Activated B cell treated with CpG ODN at 0.5 μM for 24 hours (primary cell): ENCODE measurements around the gene RCAN2. TPM values are rescaled to one million over a fixed set of nuclear protein-coding genes. Genes with fewer than 3 reads are reported as not detected.

Experiments
- ATAC-seq: fragments of 200-7000 bp; cut with Tn5 transposase; one replicate; pipeline ENCODE4 v1.10.0; 2021; ENCODE audit warnings: low read depth, mild to moderate bottlenecking, moderate library complexity
- CTCF ChIA-PET: fragments of 350-600 bp; sonication (Branson Sonifier 250); formaldehyde crosslinking; loops from one replicate; lab custom pipeline; 2021; ENCODE audit warnings: antibody characterized with exemption; lab: Charles Lee
- POLR2A ChIA-PET: fragments of 350-600 bp; sonication (Branson Sonifier 250); formaldehyde crosslinking; loops from one replicate; lab custom pipeline; 2021; ENCODE audit warnings: antibody characterized with exemption; lab: Charles Lee
- DNase-seq: peaks from one replicate; pipeline ENCODE4 v3.0.0; 2022
- H3K27ac Mint-ChIP-seq: one replicate; pipeline ENCODE4 v1.8.0; 2020; ENCODE audit warnings: mixed read lengths
- H3K27me3 Mint-ChIP-seq: one replicate; pipeline ENCODE4 v1.8.0; 2021; ENCODE audit warnings: mixed read lengths
- H3K36me3 Mint-ChIP-seq: one replicate; pipeline ENCODE4 v1.8.0; 2021; ENCODE audit warnings: low read depth, mixed read lengths
- H3K4me1 Mint-ChIP-seq: one replicate; pipeline ENCODE4 v1.8.0; 2021; ENCODE audit warnings: mixed read lengths
- H3K4me3 Mint-ChIP-seq: one replicate; pipeline ENCODE4 v1.8.0; 2020; ENCODE audit warnings: mild to moderate bottlenecking, mixed read lengths
- H3K9me3 Mint-ChIP-seq: one replicate; pipeline ENCODE4 v1.8.0; 2020; ENCODE audit warnings: mixed read lengths
- intact Hi-C: fragments of 100-400 bp; cut with micrococcal nuclease; formaldehyde crosslinking; loops from one replicate; pipeline ENCODE4 v1.15.1; 2024
- total RNA-seq: library from RNA; stranded (reverse); gene quantifications from 2 replicates; pipeline ENCODE4 v1.2.3, GENCODE V29; 2022
- TF ChIP-seq, protein P1 (sequence below): fragments of 200-600 bp; IDR thresholded peaks from one replicate; pipeline ENCODE4 v1.8.0; 2022; ENCODE audit warnings: antibody characterized with exemption, mild to moderate bottlenecking

Gene RCAN2
- total RNA-seq, 1 donor from 2014 or later, result not detected

DNA sequence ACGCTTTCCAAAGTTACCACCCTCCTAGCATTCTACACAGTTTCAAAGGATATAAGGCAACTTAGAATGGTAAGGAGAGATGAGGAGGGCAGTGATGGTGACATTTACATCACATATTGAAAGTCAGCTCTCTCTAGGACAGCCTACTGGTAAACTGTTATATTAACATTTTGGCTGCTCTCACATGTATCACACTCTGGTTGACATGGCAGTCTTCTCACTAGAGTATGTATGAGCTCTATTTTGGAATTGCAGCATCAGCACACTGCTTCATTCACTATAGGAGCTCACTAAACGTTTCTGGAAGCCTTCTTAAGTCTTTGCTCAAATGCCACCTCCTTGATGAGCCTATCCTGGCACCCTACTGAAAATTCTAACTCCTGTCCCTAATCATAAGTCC, 184.8 kb downstream of the RCAN2 start:
- Mint-ChIP-seq H3K36me3 (no peaks in the 10 kb centered on the region), H3K4me1 (no peaks in the 10 kb centered on the region), H3K9me3 (peaks cover 3% of the 10 kb centered on the region), H3K27ac (no peak overlapping the region), H3K27me3 (peaks cover 3% of the 10 kb centered on the region), H3K4me3 (no peak overlapping the region)
- DNase-seq (no peak), ATAC-seq (no peak)
- intact Hi-C loops, result no loop called here
- TF ChIP-seq, protein P1, sequence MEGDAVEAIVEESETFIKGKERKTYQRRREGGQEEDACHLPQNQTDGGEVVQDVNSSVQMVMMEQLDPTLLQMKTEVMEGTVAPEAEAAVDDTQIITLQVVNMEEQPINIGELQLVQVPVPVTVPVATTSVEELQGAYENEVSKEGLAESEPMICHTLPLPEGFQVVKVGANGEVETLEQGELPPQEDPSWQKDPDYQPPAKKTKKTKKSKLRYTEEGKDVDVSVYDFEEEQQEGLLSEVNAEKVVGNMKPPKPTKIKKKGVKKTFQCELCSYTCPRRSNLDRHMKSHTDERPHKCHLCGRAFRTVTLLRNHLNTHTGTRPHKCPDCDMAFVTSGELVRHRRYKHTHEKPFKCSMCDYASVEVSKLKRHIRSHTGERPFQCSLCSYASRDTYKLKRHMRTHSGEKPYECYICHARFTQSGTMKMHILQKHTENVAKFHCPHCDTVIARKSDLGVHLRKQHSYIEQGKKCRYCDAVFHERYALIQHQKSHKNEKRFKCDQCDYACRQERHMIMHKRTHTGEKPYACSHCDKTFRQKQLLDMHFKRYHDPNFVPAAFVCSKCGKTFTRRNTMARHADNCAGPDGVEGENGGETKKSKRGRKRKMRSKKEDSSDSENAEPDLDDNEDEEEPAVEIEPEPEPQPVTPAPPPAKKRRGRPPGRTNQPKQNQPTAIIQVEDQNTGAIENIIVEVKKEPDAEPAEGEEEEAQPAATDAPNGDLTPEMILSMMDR, result no peak
- ChIA-PET CTCF (no interaction called here), POLR2A (no interaction called here)

GRCh38 chr6:46305833-46306232, 185.4 kb downstream of the RCAN2 start:
- intact Hi-C loops, result no loop called here
- Mint-ChIP-seq H3K27me3 (peaks cover 3% of the 10 kb centered on the region), H3K4me3 (no peak overlapping the region), H3K9me3 (peaks cover 3% of the 10 kb centered on the region), H3K36me3 (no peaks in the 10 kb centered on the region), H3K27ac (no peak overlapping the region), H3K4me1 (no peaks in the 10 kb centered on the region)
- ATAC-seq, result no peak
- TF ChIP-seq, protein P1, result no peak
- no peak for DNase-seq
- ChIA-PET POLR2A (no interaction called here), CTCF (no interaction called here)

DNA sequence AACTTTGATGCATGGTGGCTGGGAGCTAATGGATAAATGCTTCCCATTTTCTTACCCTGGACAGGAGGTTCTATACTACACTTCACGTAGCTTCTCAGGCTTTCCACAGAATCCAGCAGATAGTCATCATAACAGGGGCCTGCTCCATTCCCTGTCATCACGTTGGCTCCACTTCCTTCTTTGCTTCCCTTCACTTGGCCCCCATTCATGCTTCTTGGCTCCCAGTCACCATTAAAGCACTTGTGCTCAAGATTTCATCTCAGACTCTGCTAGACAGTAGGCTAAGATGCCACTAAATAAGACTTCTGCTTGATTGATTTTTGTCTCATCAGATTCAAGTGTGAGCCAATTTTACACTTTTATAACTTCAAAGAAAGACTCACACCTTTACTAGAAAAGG, 186.0 kb downstream of the RCAN2 start:
- Mint-ChIP-seq H3K36me3 (no peaks in the 10 kb centered on the region), H3K9me3 (peaks cover 3% of the 10 kb centered on the region), H3K27me3 (peaks cover 3% of the 10 kb centered on the region), H3K4me1 (no peaks in the 10 kb centered on the region), H3K27ac (no peak overlapping the region), H3K4me3 (no peak overlapping the region)
- no peak for ATAC-seq
- TF ChIP-seq, protein P1, result no peak
- intact Hi-C loops, result no loop called here
- DNase-seq, result no peak
- POLR2A ChIA-PET, result no interaction called here
- CTCF ChIA-PET, result no interaction called here

DNA sequence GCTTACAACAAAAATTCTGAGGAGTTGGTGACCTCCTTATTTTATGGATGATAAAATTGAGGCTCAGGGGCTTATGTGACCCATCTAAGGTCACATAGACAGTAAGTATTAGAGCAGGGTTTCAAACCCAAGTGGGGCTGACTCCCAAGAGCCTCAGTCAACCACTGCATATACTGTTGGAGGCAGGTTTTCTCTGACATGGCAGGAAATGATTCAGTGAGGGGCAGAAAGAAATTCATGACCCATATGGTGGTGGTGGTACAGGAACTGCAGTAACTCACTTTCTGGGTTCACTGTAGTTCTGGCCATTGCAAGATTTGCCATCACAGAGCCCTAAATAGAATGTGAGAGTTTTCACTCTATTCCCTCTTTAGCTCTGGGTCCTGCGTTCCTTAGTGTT, 188.4 kb downstream of the RCAN2 start:
- ChIA-PET CTCF (no interaction called here), POLR2A (no interaction called here)
- no peak overlapping the region for H3K4me3 Mint-ChIP-seq
- peaks cover 3% of the 10 kb centered on the region for H3K9me3 Mint-ChIP-seq
- H3K27me3 Mint-ChIP-seq, result peaks cover 3% of the 10 kb centered on the region
- intact Hi-C loops, result no loop called here
- TF ChIP-seq, protein P1, result no peak
- no peaks in the 10 kb centered on the region for H3K4me1 Mint-ChIP-seq
- H3K36me3 Mint-ChIP-seq, result no peaks in the 10 kb centered on the region
- DNase-seq (no peak), ATAC-seq (no peak)
- H3K27ac Mint-ChIP-seq, result no peak overlapping the region

- ChIA-PET POLR2A (no interaction called here), CTCF (no interaction called here)
- ATAC-seq, result no peak
- H3K27me3 Mint-ChIP-seq, result peaks cover 3% of the 10 kb centered on the region
- intact Hi-C loops, result no loop called here
- no peak for DNase-seq
- no peak overlapping the region for H3K27ac Mint-ChIP-seq
- H3K36me3 Mint-ChIP-seq, result no peaks in the 10 kb centered on the region
- TF ChIP-seq, protein P1, result no peak
- H3K4me1 Mint-ChIP-seq, result no peaks in the 10 kb centered on the region
- H3K4me3 Mint-ChIP-seq, result no peak overlapping the region
- peaks cover 3% of the 10 kb centered on the region for H3K9me3 Mint-ChIP-seq
Measured at GRCh38 chr6:46302176-46302575, 189.1 kb downstream of the RCAN2 start.
